ENCODE results near the gene UNC5B. TPM values are rescaled to one million over a fixed set of nuclear protein-coding genes. Genes with fewer than 3 reads are reported as not detected.

Gene UNC5B
- total RNA-seq, 4 donors from 2014 or later: 5.3 to 26.6 (median 17.7) TPM

DNA sequence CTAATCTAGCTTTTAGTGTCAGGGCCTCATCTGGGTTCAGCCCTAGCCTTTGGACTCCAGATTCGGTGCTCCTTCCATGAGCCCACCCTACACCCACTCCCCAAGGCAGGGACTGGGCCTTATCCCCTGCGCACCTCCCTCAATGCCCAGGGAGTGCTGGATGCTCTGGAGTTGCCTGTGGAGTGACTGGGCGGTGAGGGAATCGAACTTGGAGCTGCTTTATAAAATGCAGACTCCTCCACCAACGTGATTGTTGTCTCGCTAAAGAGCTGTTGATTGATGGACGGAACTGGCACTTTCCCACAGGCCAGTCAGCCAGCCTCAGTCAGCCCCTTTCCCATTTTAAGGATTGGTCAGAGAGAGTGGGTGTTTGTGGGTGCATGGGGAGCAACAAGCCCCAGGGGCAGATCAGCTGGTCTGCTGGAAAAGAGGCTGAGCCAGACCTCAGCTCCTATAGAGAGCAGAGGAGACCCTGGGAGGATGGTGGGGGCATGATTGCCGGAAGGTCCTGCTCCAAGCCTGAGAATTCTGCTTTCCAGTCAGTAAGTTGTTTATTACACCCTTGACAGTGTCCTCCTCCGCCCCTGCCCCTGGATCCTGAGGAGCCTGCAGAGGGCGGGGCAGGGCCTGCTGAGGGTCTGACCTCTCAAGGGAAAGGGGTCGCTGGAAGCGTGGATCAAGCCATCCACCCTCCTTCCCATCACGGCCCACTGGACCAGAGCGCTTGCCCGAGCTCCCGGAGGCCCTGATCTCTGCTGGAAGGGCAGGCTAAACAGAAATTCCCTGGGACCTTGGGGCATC lies 16.7 kb downstream of the UNC5B start:
- TF ChIP-seq, protein P1, sequence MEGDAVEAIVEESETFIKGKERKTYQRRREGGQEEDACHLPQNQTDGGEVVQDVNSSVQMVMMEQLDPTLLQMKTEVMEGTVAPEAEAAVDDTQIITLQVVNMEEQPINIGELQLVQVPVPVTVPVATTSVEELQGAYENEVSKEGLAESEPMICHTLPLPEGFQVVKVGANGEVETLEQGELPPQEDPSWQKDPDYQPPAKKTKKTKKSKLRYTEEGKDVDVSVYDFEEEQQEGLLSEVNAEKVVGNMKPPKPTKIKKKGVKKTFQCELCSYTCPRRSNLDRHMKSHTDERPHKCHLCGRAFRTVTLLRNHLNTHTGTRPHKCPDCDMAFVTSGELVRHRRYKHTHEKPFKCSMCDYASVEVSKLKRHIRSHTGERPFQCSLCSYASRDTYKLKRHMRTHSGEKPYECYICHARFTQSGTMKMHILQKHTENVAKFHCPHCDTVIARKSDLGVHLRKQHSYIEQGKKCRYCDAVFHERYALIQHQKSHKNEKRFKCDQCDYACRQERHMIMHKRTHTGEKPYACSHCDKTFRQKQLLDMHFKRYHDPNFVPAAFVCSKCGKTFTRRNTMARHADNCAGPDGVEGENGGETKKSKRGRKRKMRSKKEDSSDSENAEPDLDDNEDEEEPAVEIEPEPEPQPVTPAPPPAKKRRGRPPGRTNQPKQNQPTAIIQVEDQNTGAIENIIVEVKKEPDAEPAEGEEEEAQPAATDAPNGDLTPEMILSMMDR (IDR thresholded peaks at IDR 0.05): no peak
- TF ChIP-seq POLR2A (IDR thresholded peaks at IDR 0.05): no peak
- peak overlapping the region; percentile 8 to 66 for H3K27ac ChIP-seq
- H3K36me3 ChIP-seq: no peaks in the 10 kb centered on the region
- no peaks in the 10 kb centered on the region for H3K9me3 ChIP-seq
- no peak for DNase-seq
- no peaks in the 10 kb centered on the region for H3K27me3 ChIP-seq
- no peak overlapping the region for H3K4me3 ChIP-seq
- H3K4me1 ChIP-seq: peaks cover 10% of the 10 kb centered on the region in 2 donors
- intact Hi-C loops (cut with DNase I; ENCODE audit: low total_unique reads): no loop called here

DNA sequence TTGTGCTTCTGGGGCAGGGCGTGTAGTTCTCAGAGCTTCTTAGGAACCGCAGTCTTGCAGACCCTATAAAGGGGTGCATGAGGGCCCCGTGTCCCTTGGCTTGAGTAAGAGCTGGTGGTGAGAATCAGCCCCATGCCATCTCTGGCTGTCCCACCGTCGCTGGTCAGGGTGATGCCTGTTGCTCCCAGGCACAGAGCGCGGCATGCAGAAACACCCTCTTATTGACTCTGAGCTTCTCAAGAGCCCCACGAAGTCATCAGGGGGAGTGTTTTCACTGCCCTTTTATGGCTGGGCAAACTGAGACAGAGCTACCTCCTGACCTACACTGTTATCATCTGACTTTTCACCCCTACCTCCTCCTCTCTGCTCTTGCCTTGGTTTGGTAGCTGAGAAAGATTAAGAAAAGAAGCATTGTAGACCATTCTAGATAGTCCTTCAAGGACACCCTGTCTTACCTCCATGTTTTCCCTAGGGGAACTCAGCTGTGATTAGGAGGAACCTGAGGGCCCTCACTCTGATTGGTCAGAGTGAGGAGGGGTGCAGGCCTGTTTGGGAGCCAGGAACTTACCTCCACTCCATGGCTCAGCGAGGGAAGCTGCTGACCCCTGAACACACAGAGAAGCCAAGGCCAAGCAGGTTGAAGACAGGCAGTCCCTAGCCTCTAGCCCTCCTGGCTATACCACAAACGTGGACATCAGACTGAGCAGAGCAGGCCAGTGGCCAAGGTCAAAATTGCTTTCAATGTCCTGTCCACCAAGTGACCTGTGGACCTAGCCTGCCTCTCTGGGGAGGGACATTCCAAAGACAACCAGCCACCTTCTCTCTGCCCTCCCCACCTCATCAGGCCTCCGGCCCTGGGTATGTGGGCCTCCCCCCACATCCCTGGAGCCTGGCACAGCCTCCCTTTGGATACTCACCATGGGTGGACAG lies 17.6 kb downstream of the UNC5B start:
- intact Hi-C loops (cut with DNase I; ENCODE audit: low total_unique reads): no loop called here
- H3K27ac ChIP-seq: peak overlapping the region; percentile 8 to 66
- no peaks in the 10 kb centered on the region for H3K9me3 ChIP-seq
- no peak for TF ChIP-seq POLR2A (IDR thresholded peaks at IDR 0.05)
- TF ChIP-seq, protein P1 (IDR thresholded peaks at IDR 0.05): no peak
- no peaks in the 10 kb centered on the region for H3K27me3 ChIP-seq
- peaks cover 14 to 15% of the 10 kb centered on the region in 2 donors for H3K4me1 ChIP-seq
- H3K36me3 ChIP-seq: no peaks in the 10 kb centered on the region
- H3K4me3 ChIP-seq: no peak overlapping the region
- DNase-seq: no peak

DNA sequence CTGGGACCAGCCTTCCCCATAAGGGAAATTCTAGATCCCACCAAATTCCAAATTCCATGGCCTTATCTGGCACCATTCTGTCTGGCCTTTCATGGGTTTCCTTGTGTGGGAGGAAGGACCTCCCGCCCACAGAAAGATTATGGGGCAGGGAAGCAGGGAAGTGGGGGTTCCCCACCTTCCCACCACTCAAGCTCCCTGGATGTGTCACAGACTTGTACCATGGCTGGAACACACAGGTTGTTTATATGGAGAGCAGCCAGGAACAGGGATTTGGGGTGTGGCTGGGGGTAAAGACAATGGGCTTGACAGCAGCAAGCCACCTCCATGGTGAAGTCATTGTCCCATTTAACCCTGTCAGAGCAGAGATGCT lies 18.3 kb downstream of the UNC5B start:
- Histone ChIP-seq H3K4me1 (peaks cover 15 to 20% of the 10 kb centered on the region in 2 donors), H3K27ac (peak overlapping the region in 1 of 2 donors; percentile 66), H3K4me3 (no peak overlapping the region), H3K36me3 (no peaks in the 10 kb centered on the region), H3K27me3 (no peaks in the 10 kb centered on the region), H3K9me3 (no peaks in the 10 kb centered on the region)
- TF ChIP-seq POLR2A (IDR thresholded peaks at IDR 0.05): no peak
- TF ChIP-seq, protein P1 (IDR thresholded peaks at IDR 0.05): no peak
- DNase-seq: no peak
- intact Hi-C loops (cut with DNase I; ENCODE audit: low total_unique reads): no loop called here

DNA sequence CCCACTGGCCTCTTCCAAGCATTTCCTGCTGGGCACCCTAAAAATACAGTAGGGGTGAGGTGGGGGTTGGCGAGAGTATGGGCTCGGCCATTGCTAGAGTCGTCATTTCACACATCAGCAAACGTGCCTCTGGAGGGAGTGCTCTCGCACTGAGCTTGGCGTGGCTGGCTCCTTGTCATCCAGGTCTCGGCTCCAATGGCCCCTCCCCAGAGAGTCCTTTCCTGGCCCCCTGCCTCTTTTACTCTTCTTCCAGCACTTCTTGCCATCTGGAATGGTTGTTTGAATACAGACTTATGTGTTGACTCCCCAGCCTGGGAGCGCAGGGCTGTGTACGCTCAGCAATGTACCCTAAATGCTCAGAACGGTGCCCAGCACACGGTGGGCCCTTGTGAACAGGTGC lies 18.8 kb downstream of the UNC5B start:
- Histone ChIP-seq H3K4me1 (peaks cover 17 to 26% of the 10 kb centered on the region in 2 donors), H3K27me3 (no peaks in the 10 kb centered on the region), H3K36me3 (no peaks in the 10 kb centered on the region), H3K27ac (no peak overlapping the region), H3K9me3 (no peaks in the 10 kb centered on the region), H3K4me3 (no peak overlapping the region)
- DNase-seq: no peak
- TF ChIP-seq POLR2A (IDR thresholded peaks at IDR 0.05): no peak
- TF ChIP-seq, protein P1 (IDR thresholded peaks at IDR 0.05): no peak
- intact Hi-C loops (cut with DNase I; ENCODE audit: low total_unique reads): no loop called here
